ENCODE results near the gene RNF212B.

- TF ChIP-seq POLR2A (IDR thresholded peaks at IDR 0.05): no peak
- no peak for TF ChIP-seq CTCF (IDR thresholded peaks at IDR 0.05)
Measured at GRCh38 chr14:23217032-23218020, 20.4 kb upstream of the RNF212B start.

All from heart left ventricle (tissue), 13 donors.